ENCODE data around the gene SLC9A3.
"Not testable (repeated sequence)": the region's sequence is repeated elsewhere in the genome, so short reads cannot be mapped to it uniquely, and the experiment has no call there.

The SLC9A3 gene

DNA sequence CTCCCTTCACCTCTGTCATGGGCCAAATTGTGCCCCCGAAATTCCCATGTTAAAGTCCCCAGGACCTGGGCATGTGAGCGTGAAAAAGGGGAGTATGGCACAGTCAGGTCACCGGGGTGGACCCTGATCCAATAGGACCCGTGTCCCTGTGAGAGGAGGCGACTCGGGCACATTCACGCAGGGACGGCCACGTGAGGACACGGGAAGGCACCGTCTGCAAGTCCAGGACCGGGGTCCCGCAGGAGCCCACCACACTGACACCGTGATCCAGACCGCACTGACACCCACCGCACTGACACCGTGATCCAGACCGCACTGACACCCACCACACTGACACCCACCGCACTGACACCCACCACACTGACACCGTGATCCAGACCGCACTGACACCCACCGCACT is 37.7 kb downstream of the SLC9A3 start:
- not testable (repeated sequence) for DNase-seq

GRCh38 chr5:485946-486491 is 38.2 kb downstream of the SLC9A3 start:
- no peak for DNase-seq

GRCh38 chr5:485113-485945 is 38.9 kb downstream of the SLC9A3 start:
- DNase-seq: no peak

- no peak for DNase-seq
Measured at GRCh38 chr5:484556-484955, 39.7 kb downstream of the SLC9A3 start.

GRCh38 chr5:483434-484140 is 40.7 kb downstream of the SLC9A3 start:
- DNase-seq: no peak

DNA sequence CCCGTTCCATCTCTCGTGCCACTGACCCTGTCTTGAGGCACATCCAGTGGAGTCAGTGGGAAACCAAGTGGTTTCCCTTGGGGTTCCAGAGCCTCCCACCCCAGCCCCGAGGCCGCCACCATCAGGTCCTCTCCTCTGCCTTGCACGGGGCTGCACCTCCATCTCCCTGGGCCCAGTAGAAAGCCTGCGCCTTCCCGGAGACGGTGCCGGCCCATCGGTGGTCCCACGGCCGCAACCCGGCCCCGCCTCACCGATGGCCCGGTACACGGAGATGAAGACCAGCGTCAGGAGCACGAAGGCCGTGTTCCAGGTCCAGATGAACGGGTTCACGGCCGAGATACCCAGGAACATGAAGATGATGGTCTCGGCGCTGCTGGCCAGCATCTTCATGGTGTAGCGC is 41.2 kb downstream of the SLC9A3 start:
- no peak for DNase-seq

DNA sequence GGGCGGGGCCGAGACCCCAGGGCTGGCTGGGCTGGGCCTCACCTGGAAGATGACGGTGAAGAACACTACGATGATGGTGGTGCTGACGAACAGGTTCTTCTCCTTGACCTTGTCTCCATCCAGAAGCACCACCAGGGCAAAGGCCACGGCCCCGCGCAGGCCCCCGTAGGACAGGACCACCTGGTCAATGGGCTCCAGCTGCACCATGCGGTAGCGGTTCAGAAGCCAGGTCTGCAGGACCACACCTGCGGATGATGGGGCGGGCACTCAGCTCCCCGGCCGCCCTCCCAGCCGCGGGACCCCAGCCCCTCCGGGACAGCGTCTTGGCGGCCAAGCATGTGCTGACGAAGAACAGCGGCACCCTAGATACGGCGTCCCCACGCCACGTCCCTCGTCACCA is 41.7 kb downstream of the SLC9A3 start:
- DNase-seq: no peak

GRCh38 chr5:482021-482420 is 42.2 kb downstream of the SLC9A3 start:
- no peak for DNase-seq

GRCh38 chr5:481347-481746 is 42.9 kb downstream of the SLC9A3 start:
- DNase-seq: no peak

DNA sequence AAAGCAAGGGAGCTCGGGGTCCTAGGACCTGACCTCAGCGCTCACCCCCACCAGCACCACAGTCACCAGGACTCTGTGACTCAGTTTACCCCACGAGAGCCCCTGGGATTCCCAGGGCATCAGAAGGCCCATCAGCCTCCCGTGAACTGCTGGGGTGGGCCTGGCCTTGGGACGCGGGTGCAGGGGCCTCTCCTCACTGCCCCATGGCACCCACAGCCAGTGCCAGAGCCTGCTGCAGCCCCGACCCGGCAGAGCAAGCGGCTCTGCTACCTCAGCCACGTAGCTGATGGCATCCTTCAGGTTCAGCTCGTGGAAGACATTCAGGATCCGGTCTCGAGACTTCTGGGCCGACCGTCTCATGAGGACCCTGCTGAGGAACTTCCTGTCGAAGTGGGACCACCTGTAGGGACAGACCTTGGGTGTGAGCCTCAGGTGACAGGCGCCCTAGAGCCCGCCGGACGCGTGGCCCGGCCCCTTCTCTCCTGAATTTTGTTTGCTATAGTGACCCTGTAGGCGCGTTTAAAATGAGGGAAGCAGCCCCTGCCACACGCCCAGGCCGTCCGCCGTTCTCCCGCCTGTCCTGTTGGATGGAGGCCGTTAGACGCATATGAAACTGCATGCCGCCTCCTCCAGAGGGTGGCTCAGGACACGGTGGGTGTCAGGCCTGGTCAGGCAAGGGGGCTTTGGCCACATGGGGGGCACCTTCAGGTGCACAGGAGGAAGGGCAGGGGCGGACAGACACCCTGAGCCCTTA is 44.5 kb downstream of the SLC9A3 start:
- no peak for DNase-seq

DNA sequence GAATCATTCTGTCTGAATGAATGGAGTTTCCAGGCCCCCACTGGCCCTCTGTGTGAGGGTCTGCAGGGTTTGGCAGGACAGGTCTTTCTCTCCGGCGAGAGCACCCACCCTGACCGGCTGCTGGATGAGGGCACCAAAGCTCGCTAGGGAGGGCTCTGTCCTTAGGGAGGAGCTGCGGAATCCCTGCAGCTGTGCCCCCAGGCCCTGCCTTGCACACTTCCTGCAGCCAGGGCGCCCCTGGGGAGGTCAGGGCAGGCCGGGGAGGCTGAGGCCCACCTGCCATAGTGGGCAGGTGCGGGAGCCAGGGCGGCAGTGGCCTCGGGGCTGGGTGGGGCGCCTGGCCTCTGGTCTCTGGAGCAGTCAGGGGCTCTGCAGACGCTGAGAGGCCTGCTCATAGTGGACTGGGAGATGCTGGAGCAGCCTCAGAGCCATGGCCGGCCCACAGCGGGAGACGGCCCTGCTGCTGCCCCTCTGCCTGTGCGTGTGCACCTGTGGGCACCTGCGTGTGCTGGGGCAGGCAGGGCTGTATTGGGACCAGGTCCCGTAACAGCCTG is 45.2 kb downstream of the SLC9A3 start:
- DNase-seq: no peak

GRCh38 chr5:478369-478981 is 45.8 kb downstream of the SLC9A3 start:
- DNase-seq: no peak

DNA sequence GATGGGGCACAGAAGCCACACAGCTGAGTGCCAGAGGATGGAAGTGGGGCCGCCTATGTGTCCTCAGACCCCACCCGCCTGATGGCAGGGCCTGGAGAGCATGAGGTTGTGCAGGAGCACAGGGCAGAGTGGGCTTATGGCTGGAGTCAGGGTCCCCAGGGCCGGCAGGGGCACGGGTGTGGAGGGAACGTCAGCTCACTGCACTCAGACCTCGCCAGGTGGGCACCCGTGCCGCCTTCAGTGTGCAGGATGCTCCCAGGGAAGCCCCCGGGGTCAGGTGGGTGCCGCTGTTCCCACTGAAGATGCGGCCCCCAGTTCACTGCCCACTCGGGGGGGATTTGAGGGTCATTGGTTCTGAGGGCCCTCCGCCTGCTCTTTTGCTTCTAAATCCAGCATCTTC is 46.4 kb downstream of the SLC9A3 start:
- DNase-seq: no peak

DNA sequence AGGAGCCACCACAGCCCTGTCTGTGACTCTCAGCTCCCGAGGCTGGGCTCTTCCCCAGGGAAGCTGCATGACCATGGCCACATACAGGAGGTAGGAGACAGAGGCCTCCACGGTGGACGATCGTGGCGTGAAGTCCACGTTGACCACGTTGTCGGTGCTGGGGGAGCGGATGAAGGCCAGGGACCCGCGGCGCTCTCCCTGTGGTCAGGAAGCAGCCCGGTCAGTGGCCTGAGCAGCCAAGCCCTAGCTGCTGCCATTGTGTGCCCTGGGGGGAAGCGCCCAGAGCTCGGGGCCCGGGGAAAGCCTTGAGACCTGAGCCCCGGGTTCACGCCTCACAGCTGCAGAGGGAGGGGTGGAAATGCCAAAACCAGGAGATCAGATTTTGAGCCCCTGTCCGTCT is 47.0 kb downstream of the SLC9A3 start:
- no peak for DNase-seq

DNA sequence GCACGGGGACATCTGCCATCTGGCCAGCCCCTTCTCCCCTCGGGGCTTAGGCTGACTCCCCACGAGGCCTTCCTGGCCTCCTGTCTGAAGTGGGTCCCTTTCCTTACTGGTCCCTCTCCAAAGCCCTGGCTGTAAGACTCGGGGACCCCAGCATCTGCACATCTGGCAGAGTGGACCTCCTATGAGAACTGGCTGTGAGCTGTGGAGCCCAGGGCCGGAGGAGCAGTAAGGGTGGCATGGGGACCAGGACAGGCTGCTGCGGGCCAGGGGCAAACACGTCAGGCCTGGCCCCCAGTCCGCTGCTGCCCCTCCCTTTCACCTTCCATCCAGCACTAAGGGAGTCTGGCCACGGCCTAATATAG is 47.5 kb downstream of the SLC9A3 start:
- DNase-seq: no peak

- DNase-seq: no peak
Measured at GRCh38 chr5:476102-476813, 48.0 kb downstream of the SLC9A3 start.

DNA sequence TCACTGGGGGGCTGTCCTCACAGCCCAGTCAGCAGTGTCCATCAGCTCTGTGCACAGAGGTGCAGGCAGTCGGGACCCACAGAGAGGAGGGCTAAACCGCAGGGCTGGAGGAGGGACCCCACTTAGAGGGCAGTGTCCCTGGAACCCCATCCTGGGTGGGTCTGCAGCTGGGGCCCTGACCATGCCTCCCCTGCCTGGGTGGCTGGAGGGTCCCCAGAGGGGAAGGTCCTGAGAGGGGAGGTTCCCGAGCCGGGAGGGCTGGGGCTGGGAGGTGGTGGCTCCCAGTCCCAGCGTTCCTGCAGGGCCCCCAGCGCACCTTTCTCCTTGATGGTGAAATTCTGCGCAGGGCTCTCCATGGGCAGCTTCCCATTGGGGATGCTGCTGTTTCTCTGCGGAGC is 48.5 kb downstream of the SLC9A3 start:
- DNase-seq: no peak

GRCh38 chr5:474840-475661 is 49.2 kb downstream of the SLC9A3 start:
- no peak for DNase-seq

DNA sequence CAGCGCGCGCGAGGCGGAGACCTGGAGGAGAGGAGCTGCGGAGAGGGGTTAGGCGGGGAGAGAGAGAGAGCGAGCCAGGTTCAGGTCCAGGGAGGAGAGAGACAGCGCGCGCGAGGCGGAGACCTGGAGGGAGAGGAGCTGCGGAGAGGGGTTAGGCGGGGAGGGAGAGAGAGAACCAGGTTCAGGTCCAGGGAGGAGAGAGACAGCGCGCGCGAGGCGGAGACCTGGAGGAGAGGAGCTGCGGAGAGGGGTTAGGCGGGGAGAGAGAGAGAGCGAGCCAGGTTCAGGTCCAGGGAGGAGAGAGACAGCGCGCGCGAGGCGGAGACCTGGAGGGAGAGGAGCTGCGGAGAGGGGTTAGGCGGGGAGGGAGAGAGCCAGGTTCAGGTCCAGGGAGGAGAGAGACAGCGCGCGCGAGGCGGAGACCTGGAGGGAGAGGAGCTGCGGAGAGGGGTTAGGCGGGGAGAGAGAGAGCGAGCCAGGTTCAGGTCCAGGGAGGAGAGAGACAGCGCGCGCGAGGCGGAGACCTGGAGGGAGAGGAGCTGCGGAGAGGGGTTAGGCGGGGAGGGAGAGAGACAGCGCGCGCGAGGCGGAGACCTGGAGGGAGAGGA is 49.9 kb downstream of the SLC9A3 start:
- not testable (repeated sequence) for DNase-seq

DNA sequence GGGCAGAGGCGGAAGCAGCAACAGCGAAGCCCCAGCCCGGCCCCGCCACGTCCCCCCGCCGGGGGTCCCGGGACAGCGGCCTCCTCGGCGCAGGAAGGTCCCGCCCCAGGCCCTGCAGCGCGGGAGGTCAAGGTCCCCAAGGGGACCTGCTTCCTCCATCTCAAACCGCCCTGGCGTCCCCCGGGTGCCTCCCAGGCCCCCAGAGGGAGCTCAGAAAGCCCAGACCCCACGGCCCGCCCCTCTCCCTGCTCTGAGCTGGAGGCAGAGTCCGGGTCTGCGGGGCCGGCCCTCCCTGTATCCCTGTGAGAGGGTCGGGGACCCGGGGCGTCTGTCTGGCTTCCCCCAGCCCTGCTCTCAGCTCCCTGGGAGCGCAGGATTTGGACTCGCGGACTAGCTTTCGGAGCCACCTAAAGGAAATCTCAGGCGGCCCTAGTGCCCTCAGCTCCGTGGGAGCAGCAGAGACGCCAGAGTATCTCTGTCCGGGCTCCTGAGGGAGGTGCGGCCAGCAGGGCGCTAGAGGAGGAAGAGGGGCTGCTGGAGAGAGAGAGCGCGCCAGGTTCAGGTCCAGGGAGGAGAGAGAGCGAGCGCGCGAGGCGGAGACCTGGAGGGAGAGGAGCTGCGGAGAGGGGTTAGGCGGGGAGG is 50.6 kb downstream of the SLC9A3 start:
- peak; percentile 13 for DNase-seq

Measured in amniotic stem cell (primary cell).